ENCODE data around the gene ARPC5L.
"Not testable (repeated sequence)": the region's sequence is repeated elsewhere in the genome, so short reads cannot be mapped to it uniquely, and the experiment has no call there.

Gene ARPC5L

GRCh38 chr9:124894741-124895170, 32.8 kb downstream of the ARPC5L start:
- DNase-seq: peak; percentile 19

GRCh38 chr9:124897570-124898460, 35.9 kb downstream of the ARPC5L start:
- no peak for DNase-seq

GRCh38 chr9:124899845-124900244, 37.9 kb downstream of the ARPC5L start:
- DNase-seq: no peak

- DNase-seq: no peak
Observed at GRCh38 chr9:124906966-124907365, 45.0 kb downstream of the ARPC5L start.

DNA sequence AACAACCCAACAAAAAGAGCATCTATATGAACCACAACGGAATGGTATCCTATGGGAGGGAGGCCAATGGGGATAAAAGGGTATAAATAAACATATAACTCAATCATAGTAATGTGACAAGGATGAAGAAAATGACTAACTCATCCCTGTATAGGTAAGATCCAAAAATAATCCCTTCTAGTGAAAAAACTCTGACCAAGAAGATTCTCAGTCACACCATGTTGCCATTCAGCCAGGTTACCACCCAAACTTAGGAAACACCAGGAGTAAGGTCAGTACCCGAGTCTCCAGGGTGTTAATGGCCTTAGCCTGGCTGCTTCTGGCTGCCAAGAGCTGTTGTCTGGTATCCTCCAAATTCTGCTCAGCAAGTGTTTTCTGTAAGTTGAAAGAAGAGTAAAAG, 46.2 kb downstream of the ARPC5L start:
- no peak for DNase-seq

DNA sequence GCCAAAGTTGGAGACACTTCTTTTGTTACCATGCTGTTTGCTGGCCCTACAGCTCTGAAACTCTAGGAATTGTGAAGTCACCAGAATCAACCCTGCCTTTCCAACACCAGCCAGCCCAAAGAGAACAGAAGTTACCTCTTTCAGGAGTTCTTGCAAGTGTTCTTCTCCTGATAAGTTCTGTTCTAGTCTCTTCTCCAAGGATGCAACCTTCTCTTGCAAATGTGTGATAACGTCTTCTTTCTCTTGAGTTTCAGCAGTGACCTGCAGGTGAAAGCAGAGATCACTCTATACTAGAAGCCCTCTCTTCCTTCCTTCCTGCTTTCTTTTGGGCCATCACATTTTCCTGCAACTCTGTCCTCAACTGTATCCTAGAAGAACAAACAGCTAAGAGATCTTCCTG, 49.8 kb downstream of the ARPC5L start:
- no peak for DNase-seq

DNA sequence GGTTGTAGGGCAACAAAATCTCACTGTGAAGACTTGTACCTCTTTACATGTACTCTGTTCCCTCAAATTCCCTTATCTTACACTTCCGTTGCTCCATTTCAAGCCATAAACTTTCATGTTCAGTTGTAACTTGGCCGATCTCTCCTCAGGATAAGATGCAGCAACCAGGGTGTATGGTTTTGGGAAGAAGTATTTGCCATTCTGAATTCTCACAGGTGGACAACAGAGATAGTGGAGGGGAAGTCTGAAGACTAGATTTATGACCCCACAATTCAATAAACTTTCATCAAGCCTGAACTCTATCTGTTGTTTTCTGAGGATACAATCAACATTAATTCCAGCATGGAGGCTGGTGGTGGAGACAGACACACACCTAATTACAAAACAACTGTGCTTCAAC, 51.4 kb downstream of the ARPC5L start:
- DNase-seq: no peak

DNA sequence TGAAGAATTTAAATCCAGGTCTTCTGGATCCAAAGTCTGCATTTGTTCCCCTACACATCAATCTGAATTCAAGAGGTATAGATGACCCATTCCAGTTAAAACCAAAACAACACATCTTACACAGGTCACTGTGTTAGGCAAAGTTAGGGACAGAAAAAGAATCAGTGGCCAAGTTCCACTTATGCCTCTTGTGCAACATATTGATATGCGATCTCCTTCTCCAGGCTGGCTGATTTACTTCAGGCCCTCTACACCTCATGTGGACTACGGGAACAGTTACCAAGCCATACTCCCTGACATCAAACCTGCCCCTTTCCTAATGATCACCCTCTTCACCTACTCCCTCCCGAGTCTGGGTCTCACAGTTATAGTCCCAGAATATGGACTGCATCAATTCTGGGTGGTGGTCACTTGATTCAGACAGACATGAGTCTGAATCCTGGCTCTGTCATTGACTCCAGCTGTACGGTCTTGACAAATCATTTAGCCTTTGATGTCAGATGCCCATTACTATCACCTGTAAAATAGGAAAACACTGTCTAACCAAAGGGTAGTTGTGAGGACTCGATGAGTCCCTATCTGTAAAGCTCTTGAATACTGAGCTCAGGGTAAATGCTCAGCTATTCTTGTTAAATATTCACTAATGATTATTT, 52.9 kb downstream of the ARPC5L start:
- no peak for DNase-seq

GRCh38 chr9:124920394-124920793, 58.5 kb downstream of the ARPC5L start:
- DNase-seq: not testable (repeated sequence)
